Renal cortical epithelial cell (primary cell): ENCODE results near the gene PPP1R13B. TPM values are rescaled to one million over a fixed set of nuclear protein-coding genes. Genes with fewer than 3 reads are reported as not detected.

Experiments
- DNase-seq: peaks from one replicate; pipeline ENCODE4 v3.0.0-alpha.2; 2011; ENCODE audit warnings: low read depth
- total RNA-seq: library from RNA; depleted of rRNA; stranded (reverse); fragments of >200 nt; gene quantifications from 2 replicates; pipeline ENCODE4 v1.2.3, GENCODE V29; 2014

The PPP1R13B gene
- total RNA-seq, 1 donor from 2014 or later = 18.5 TPM

DNA sequence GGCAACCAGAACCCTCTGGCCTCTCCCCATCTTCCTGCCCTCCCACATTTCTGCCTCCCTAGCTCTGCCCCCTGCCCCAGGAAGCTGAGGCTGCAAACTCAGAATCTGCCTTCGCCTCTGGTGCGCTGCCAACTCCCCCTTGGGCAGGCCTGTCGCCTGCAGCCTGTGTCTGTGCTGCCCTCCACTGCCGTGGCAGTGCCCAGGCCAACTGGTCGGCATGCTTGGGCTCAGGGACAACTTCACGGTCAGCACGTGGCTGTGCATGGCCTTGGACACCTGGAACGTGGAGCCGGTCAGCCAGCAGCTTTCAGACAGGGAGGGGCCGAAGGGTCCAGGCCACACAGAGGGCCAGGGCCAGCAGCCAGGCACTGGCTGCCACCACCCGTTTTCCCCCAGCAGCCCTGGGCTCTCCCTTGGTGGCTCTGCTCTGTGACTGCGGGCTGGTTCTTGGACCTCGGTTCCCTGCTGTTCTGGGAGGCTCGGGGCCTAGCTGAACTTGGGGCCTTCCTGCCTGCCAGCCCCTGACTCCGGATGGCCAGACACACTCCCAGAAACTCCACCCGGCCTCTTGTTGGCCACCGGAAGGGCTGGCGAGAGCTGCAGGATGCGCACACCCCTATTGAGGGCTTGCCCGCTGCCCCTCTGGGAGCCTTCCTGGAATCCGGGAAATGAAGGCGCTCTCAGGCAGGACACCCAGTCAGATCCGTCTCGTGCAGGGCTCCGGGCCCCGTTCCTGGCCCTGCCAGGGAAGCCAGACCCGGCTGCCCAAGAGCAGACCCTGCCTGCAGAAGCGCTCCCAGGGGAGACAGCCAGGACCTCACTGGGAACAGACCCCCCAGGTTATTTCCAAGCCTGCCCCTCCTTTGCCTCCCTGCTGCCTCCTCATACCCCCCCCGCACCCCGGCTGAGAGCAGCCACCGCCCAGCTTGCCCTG, 34.2 kb upstream of the PPP1R13B start:
- no peak for DNase-seq

GRCh38 chr14:103880348-103881267, 33.2 kb upstream of the PPP1R13B start:
- no peak for DNase-seq

DNA sequence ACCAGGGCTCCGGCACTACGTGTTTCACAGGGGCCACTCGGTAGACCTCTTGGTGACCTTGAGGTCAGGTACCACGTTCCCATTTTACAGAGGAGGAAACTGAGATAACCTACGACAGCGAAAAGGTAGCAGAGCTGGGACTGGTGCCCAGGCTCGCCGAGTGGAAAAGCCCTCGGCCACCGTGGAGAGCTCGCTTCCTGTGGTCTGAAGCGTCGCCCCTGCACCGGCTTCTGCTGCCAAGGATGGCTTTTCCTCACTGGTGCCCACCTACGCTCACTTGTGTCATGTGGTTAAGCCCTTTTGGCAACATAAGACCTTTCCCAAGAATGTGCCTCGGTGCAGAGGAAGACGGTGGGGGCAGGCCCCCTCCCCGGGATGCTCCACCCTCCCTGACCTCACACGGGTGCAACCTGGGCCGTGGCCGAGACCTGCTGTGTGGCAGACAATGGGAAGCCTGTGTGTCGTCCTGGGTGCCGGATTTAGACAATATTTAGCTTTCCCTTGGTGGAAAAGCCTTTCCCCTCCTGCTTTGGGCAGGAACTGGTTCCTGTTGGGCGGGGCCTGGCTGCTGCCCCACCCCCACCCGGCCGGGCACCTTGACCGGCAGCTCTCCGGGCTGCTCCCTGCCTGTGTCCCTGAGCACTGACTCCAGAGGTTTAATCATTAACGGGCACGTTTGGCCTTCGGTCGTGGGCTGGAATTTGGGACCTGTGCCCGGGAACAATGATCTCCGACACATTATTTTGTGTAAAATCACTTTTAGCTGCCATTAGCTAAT, 32.4 kb upstream of the PPP1R13B start:
- peak; percentile 93 for DNase-seq

GRCh38 chr14:103879118-103879569, 31.8 kb upstream of the PPP1R13B start:
- DNase-seq = no peak

DNA sequence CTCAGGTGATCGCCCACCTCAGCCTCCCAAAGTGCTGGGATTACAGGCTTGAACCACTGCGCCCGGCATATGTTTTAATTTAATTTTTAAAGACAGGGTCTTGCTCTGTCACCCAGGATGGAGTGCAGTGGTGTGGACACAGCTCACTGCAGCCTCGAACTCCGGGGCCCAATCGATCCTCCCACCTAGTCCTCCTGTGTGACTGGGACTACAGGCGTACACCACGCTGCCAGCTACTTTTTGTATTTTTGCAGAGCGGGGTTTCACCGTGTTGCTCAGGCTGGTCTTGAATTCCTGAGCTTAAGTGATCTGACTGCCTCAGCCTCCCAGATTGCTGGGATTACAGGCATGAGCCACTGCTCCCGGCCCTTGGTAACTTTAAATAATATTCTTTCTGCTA, 30.8 kb upstream of the PPP1R13B start:
- no peak for DNase-seq

GRCh38 chr14:103875010-103875409, 27.6 kb upstream of the PPP1R13B start:
- no peak for DNase-seq

DNA sequence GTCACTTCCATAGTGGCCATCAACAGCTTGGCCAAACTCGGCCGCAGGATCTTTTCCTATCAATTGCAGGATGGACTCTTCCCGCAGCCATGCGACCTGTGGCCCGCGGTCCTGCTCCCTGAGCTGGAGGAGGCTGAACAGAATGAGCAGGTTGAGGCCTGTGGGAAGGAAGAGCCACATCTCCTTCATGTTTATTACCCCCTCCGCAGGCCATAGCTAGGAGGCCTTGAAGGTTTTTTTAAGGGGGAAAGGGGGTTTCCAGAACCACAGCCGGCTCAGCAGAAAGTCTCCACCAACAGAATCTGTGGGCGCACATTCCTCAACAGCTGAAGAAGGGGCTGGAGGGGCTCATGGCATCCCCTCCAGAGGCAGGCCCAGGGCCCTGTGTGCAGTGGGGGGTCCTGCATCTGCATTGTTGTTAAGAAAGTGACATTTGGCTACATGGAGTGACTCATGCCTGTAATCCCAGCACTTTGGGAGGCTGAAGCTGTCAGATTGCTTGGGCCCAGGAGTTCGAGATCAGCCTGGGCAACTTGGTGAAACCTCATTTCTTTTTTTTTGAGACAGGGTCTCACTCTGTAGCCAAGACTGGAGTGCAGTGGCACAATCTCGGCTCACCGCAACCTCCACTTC, 25.2 kb upstream of the PPP1R13B start:
- DNase-seq = no peak

DNA sequence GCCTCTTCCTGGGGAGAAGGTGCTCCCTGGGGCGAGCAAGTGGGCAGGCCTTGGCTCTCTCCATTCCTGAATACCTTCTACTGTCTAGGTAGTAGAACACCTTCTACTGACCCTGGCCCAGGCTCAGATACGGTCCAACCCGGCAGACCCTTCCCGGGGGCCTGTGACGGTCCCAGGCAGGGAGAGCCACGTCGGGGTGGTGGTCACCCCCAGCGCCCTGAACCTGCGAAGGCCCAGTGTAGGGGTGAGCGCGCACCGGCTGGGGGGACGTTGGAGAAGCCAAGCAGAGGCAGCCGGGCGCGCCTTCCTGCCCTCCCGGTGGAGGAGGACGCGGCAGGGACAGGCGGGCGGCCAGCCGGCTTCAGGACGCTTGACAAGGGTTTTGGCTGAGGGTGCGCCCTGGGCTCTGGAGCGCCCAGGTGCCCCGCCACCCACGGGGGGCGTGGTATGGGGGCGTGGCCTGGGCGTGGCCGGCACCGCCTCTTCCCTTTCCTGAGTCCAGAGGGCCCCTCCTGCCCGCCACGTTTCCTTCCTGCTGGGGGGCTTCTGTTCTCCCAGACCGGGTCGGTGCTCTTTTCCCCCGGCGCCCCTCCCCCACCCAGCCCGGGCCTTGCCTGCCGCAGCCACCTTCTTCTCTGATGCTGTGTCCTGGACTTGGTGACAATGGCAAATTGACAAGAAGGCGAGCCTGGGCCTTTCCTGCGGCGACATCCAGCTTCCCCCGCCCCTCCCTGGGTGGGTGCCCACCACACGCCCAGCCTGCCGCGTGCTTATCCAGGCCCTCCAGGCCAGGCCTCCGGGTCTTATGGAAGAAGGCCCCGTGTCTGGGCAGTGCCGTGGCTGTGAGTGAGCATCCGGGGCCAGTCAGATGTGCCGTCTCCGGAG, 24.5 kb upstream of the PPP1R13B start:
- no peak for DNase-seq

- no peak for DNase-seq
These were observed 23.7 kb upstream of the PPP1R13B start for GRCh38 chr14:103870891-103871595.

DNA sequence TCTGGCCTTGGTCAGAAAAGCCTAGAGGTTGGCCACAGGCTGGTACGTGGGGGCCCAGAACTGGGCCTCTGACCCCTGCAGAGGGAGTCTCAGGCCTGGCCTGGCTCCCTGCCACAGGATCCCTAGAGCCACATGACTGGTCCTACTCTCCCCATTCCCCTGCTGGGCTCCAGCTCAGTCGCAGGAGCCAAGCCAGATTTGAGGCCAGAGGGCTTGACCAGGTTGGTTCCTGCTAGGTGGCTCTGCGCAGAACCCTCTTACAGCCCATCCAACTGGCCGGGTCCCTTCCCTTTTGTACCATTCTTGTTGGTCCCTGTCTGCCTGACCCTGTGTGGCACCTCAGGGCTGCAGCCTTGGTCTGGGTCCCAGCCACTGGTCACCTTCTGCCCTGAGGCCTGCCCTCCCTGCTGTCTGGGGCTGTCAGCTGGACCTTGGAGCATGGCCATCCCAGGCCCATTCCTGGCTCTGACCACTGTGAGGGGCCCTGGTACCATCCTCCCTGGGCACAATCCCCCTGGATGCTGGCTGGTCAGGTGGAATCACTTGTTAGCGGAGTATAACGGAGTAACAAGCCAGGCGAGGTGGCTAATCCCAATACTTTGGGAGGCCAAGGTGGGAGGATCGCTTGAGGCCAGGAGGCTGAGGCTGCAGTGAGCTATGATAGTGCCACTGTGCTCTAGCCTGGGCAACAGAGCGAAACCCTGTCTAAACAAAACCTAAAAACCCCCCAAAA, 22.9 kb upstream of the PPP1R13B start:
- no peak for DNase-seq

- no peak for DNase-seq
These were observed 22.2 kb upstream of the PPP1R13B start for GRCh38 chr14:103869406-103870143.

DNA sequence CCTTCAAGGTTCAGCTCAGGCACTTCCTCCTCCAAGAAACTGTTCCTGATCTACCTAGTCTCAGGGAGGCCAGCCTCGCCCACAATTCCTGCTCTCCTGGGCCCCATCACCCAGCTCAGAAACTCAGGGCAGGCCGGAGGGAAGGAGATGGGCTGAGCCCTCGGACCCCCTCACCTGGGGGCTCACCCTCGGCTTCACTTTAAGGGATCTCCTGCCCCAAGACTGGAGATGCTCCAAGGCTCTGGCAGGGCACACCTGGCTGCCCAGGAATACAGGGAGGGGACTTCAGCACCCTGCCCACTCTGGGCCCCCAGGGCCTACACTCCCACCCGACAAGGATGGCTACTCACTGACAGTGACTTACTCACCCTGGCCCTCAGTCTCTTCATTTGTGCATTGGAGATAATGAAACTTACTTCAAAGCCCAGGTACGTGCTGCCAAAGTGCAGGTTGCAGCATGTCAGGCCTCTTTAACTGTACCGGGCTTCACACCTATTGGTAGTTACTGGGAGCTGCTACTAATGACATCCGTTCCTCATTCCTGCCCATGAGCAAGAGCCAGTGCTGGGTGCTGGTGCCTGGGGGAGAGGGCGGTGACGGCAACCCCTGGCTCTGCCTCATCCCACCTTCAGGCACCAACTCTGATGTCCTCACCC, 21.0 kb upstream of the PPP1R13B start:
- DNase-seq = no peak

GRCh38 chr14:103867523-103867953, 20.2 kb upstream of the PPP1R13B start:
- DNase-seq = peak; percentile 54

GRCh38 chr14:103867020-103867419, 19.6 kb upstream of the PPP1R13B start:
- DNase-seq = no peak

DNA sequence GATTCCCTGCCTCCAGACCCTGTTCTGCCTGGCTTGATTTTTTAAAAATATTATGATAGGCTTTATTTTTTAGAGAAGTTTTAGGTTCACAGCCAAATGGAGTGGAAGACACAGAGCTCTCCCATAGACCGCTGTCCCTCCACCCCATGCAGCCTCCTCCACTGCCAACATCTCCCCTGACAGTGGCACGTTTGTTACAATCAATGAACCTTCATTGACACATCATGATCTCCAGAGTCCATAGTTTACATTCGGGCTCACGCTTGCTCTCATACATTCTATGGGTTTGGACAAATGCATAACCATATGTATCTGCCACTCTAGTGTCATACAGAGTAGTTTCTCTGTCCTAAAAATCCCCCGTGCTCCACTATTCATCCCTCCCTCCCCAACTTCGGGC, 15.9 kb upstream of the PPP1R13B start:
- no peak for DNase-seq

GRCh38 chr14:103862393-103862782, 15.0 kb upstream of the PPP1R13B start:
- DNase-seq = peak; percentile 54
